ENCODE results near the gene HRH1.

HRH1 gene

DNA sequence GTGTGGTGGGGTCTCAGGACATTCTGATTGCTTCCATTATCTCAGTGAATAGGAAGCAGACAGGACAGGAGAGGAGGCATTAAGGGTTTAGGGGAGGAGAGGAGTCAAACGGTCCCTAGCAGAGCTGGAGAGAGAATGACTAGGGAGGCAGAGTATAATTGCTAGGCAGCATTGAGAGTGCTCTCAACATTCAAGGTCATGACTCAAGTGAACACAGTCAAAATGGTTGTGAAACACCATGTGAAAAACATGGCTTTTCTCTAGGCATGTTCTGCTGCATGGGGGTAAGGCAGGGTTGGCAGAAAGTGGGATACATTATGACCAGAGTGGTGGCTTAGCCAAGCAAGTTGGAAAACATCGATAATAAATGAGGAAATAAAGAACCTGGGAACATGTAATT is 19.5 kb upstream of the HRH1 start:
- DNase-seq (ENCODE audit: low read depth in 2 of 2), result peak; percentile 54 to 74
- H3K4me3 ChIP-seq (replicated peaks in 1 of 2; ENCODE audit: low read depth in 2 of 2, low read length in 2 of 2), result no peak overlapping the region
- no peak for TF ChIP-seq CTCF (IDR thresholded peaks at IDR 0.05; ENCODE audit: low read depth, low read length)

DNA sequence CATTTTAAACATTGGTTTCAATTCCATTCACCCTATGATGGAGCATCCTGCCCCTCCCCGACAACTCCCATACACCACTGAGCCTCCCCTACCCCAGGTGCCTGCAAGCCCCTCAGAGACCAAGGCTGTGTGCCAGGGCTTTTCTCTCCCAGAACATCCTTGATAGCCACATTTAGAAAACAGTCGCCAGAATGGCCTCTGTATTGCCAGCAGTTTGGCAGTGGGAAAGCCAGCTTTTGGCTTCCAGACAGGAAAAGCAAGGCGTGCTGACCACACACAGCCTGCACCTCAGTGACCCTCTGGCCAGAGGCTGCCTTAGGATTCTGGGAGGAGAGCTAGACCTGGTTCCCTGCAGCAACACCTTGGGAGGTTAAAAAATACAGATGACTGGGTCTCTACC is 18.2 kb upstream of the HRH1 start:
- H3K4me3 ChIP-seq (replicated peaks in 1 of 2; ENCODE audit: low read depth in 2 of 2, low read length in 2 of 2), result no peak overlapping the region
- peak; percentile 52 to 62 for DNase-seq (ENCODE audit: low read depth in 2 of 2)
- no peak for TF ChIP-seq CTCF (IDR thresholded peaks at IDR 0.05; ENCODE audit: low read depth, low read length)

- DNase-seq (ENCODE audit: low read depth in 2 of 2), result peak; percentile 99 to 100
- H3K4me3 ChIP-seq (replicated peaks in 1 of 2; ENCODE audit: low read depth in 2 of 2, low read length in 2 of 2), result peak overlapping the region; percentile 36 to 59
- no peak for TF ChIP-seq CTCF (IDR thresholded peaks at IDR 0.05; ENCODE audit: low read depth, low read length)
Observed at GRCh38 chr3:11136830-11137626, 17.3 kb upstream of the HRH1 start.

DNA sequence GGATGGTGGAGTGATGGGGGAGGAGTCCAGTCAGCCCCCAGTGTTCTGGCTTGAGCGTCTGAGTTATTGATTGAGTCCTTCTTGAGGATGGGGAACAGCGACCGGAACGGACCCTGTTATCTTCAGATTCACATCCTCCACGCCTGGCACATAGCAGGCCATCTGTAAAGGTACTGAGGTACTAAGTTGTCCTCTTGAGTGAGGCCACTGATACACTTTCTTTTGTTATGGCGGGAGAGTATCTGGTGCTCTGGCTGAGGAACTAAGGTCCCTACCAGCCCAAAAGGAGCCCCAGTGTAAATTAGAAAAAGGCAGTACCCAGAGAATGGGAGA is 16.7 kb upstream of the HRH1 start:
- DNase-seq (ENCODE audit: low read depth in 2 of 2), result no peak
- peak overlapping the region; percentile 13 to 59 for H3K4me3 ChIP-seq (replicated peaks in 1 of 2; ENCODE audit: low read depth in 2 of 2, low read length in 2 of 2)
- no peak for TF ChIP-seq CTCF (IDR thresholded peaks at IDR 0.05; ENCODE audit: low read depth, low read length)

- no peak overlapping the region for H3K4me3 ChIP-seq (replicated peaks in 1 of 2; ENCODE audit: low read depth in 2 of 2, low read length in 2 of 2)
- no peak for DNase-seq (ENCODE audit: low read depth in 2 of 2)
- no peak for TF ChIP-seq CTCF (IDR thresholded peaks at IDR 0.05; ENCODE audit: low read depth, low read length)
Observed at GRCh38 chr3:11138371-11138770, 15.9 kb upstream of the HRH1 start.

DNA sequence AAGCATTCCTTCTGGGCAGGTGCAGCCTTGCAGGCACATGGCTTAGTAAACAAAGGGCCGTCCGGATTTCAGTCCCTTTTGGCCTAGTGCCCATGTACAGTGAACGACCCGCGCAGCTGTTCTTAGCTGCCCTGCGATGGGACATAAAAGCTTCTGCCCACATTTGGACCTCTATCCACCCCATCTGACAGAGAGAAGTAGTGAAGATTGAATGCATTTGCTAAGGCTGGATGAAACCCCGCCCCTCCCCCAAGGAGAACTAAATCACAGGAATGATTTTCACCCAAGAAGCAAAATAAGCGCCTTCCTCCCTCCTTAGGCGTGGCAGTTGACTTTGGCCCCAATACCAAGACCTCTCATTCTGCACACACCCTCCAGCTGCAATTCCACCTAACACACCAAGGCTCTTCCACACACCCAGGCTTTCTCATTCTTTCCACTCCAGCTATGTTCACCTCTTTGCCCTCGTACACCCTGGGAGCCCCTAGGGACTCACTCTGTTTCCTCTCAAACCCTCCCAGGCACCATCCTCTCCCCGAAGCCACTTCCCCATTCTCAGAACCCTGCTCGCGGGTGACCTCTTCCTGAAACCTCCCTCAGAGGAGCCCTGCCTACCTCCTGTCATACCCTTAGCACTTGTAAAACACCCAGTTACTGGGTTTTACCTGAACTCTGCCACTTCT is 14.1 kb upstream of the HRH1 start:
- no peak overlapping the region for H3K4me3 ChIP-seq (replicated peaks in 1 of 2; ENCODE audit: low read depth in 2 of 2, low read length in 2 of 2)
- DNase-seq (ENCODE audit: low read depth in 2 of 2), result peak; percentile 58 to 83
- TF ChIP-seq CTCF (IDR thresholded peaks at IDR 0.05; ENCODE audit: low read depth, low read length), result no peak

Data from cardiac fibroblast (primary cell).